A673 (cell line): ENCODE data around the gene KCTD12. TPM values are rescaled to one million over a fixed set of nuclear protein-coding genes. Genes with fewer than 3 reads are reported as not detected.

ENCODE experiments used
- BruUV-seq: library from RNA; stranded (reverse); fragments of 400-500 nt; replicated peaks from 2 replicates; lab custom pipeline; 2021; lab: Mats Ljungman, UMichigan
- CTCF ChIA-PET: fragments of 300-600 bp; sonication (Branson Sonifier 250); formaldehyde crosslinking; loops from one replicate; lab custom pipeline; 2022; ENCODE audit warnings: antibody characterized with exemption; lab: Charles Lee
- POLR2A ChIA-PET: fragments of 300-600 bp; sonication (Branson Sonifier 250); formaldehyde crosslinking; loops from one replicate; lab custom pipeline; 2022; ENCODE audit warnings: antibody characterized with exemption; ENCODE audit not compliant: low non-redundant PET; lab: Charles Lee
- DNase-seq: peaks from one replicate; pipeline ENCODE4 v3.0.0-alpha.2; 2015; ENCODE audit warnings: low spot score
- H3K27ac ChIP-seq: fragments of 200-600 bp; sonication (generic); 2 replicates; pipeline ENCODE4 v1.5.1; 2016; ENCODE audit warnings: mixed run types, low read depth, mild to moderate bottlenecking, mixed read lengths, antibody characterized with exemption, low read length; ENCODE audit not compliant: poor library complexity, severe bottlenecking
- H3K27me3 ChIP-seq: fragments of 200-600 bp; sonication (generic); replicated peaks from 2 replicates; pipeline ENCODE4 v1.6.1; 2017; ENCODE audit warnings: mixed run types, low read depth, mild to moderate bottlenecking, mixed read lengths, antibody characterized with exemption, low read length; ENCODE audit not compliant: insufficient read depth, poor library complexity
- H3K36me3 ChIP-seq: fragments of 200-600 bp; sonication (generic); 2 replicates; pipeline ENCODE4 v1.6.1; 2016; ENCODE audit warnings: mixed run types, mild to moderate bottlenecking, mixed read lengths, antibody characterized with exemption, low read length; ENCODE audit not compliant: insufficient read depth, poor library complexity, severe bottlenecking
- H3K4me1 ChIP-seq: fragments of 200-600 bp; sonication (generic); 2 replicates; pipeline ENCODE4 v1.6.1; 2017; ENCODE audit warnings: mixed run types, mild to moderate bottlenecking, mixed read lengths, antibody characterized with exemption, low read length; ENCODE audit not compliant: insufficient read depth, poor library complexity, severe bottlenecking
- H3K4me3 ChIP-seq: fragments of 200-600 bp; sonication (generic); 2 replicates; pipeline ENCODE4 v1.5.1; 2016; ENCODE audit warnings: low read depth, mixed run types, mild to moderate bottlenecking, mixed read lengths, low read length; ENCODE audit not compliant: poor library complexity, severe bottlenecking
- H3K9me3 ChIP-seq: fragments of 200-600 bp; sonication (generic); 2 replicates; pipeline ENCODE4 v1.6.1; 2016; ENCODE audit warnings: mixed run types, low read depth, mild to moderate bottlenecking, mixed read lengths, antibody characterized with exemption, low read length; ENCODE audit not compliant: poor library complexity, severe bottlenecking
- CTCF ChIP-seq: fragments of 300-800, 200-600 bp; sonication (generic); conservative IDR thresholded peaks from 2 replicates; pipeline ENCODE4 v1.5.1; 2017; ENCODE audit warnings: low read depth, mild to moderate bottlenecking, antibody characterized with exemption, low read length, moderate library complexity, mixed read lengths
- EZH2 ChIP-seq: fragments of 200-600 bp; sonication (generic); IDR thresholded peaks from 2 replicates; pipeline ENCODE4 v1.6.1; 2017; ENCODE audit warnings: borderline replicate concordance, low read depth, mild to moderate bottlenecking, mixed read lengths, antibody characterized with exemption, low read length; ENCODE audit not compliant: poor library complexity, severe bottlenecking
- intact Hi-C: fragments of 100-400 bp; cut with micrococcal nuclease; formaldehyde crosslinking; loops from one replicate; pipeline ENCODE4 v1.10.0; 2022; ENCODE audit not compliant: unreplicated experiment
- total RNA-seq: library from RNA; stranded (reverse); gene quantifications from 2 replicates; pipeline ENCODE4 v1.2.3, GENCODE V29; 2021

Gene KCTD12
- total RNA-seq, 1 experiment from 2014 or later = 3.5 TPM

- ChIA-PET CTCF (no interaction called here), POLR2A (no interaction called here)
- Histone ChIP-seq H3K36me3 (no peaks in the 10 kb centered on the region), H3K9me3 (no peaks in the 10 kb centered on the region), H3K27ac (no peak overlapping the region), H3K4me1 (no peaks in the 10 kb centered on the region), H3K27me3 (no peaks in the 10 kb centered on the region), H3K4me3 (no peak overlapping the region)
- intact Hi-C loops = no loop called here
- no peak for DNase-seq
- TF ChIP-seq CTCF (no peak), EZH2 (no peak)
- no TSS peak for BruUV-seq
These were observed 43.7 kb upstream of the KCTD12 start for GRCh38 chr13:76929851-76930374.

- Histone ChIP-seq H3K27me3 (no peaks in the 10 kb centered on the region), H3K9me3 (no peaks in the 10 kb centered on the region), H3K27ac (no peak overlapping the region), H3K36me3 (no peaks in the 10 kb centered on the region), H3K4me3 (no peak overlapping the region), H3K4me1 (no peaks in the 10 kb centered on the region)
- no TSS peak for BruUV-seq
- CTCF ChIA-PET = no interaction called here
- intact Hi-C loops = no loop called here
- DNase-seq = no peak
- POLR2A ChIA-PET = no interaction called here
- no peak for TF ChIP-seq EZH2
- no peak for TF ChIP-seq CTCF
These were observed 43.1 kb upstream of the KCTD12 start for GRCh38 chr13:76929320-76929719.

GRCh38 chr13:76928456-76928855 lies 42.3 kb upstream of the KCTD12 start:
- no TSS peak for BruUV-seq
- CTCF ChIA-PET = no interaction called here

More at GRCh38 chr13:76928456-76928855, 42.3 kb upstream of the KCTD12 start:
- intact Hi-C loops = no loop called here
- H3K4me3 ChIP-seq = no peak overlapping the region
- no peaks in the 10 kb centered on the region for H3K4me1 ChIP-seq
- no peaks in the 10 kb centered on the region for H3K9me3 ChIP-seq
- TF ChIP-seq EZH2 (no peak), CTCF (no peak)
- DNase-seq = no peak
- H3K27ac ChIP-seq = no peak overlapping the region
- peaks cover 4% of the 10 kb centered on the region for H3K27me3 ChIP-seq
- H3K36me3 ChIP-seq = no peaks in the 10 kb centered on the region
- POLR2A ChIA-PET = no interaction called here
